ENCODE data around the gene RIN2.

GRCh38 chr20:19743640-19743995 lies 14.4 kb upstream of the RIN2 start:
- TF ChIP-seq EZH2 (IDR thresholded peaks at IDR 0.05; ENCODE audit: borderline replicate concordance, low read length) (no peak), CTCF (IDR thresholded peaks at IDR 0.05; ENCODE audit: low read length) (no peak)

Data from OCI-LY1 (cell line).